ENCODE data around the gene PDXP.

Gene PDXP

DNA sequence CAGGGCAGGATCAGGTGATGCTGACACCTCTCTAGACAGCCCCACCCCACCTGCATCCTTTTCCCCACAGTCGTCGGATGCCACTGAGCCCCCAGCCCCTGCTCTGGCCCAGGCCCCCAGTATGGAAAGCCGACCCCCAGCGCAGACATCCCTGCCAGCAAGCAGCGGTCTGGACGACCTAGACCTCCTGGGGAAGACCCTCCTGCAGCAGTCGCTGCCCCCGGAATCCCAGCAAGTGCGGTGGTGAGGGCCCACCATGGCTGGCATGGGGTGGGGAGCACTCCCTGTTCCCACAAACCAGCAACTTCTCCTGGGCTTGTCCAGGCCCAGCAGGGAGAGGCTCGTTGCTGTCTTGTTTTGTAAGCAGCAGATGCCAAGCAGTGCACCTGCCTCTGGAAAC, 28.6 kb upstream of the PDXP start:
- no peak overlapping the region for H3K4me3 ChIP-seq (ENCODE audit: low read depth, low read length)
- H3K9me3 ChIP-seq (ENCODE audit: severe bottlenecking) = no peaks in the 10 kb centered on the region
- H3K36me3 ChIP-seq = peaks cover 5% of the 10 kb centered on the region
- TF ChIP-seq, protein P1, sequence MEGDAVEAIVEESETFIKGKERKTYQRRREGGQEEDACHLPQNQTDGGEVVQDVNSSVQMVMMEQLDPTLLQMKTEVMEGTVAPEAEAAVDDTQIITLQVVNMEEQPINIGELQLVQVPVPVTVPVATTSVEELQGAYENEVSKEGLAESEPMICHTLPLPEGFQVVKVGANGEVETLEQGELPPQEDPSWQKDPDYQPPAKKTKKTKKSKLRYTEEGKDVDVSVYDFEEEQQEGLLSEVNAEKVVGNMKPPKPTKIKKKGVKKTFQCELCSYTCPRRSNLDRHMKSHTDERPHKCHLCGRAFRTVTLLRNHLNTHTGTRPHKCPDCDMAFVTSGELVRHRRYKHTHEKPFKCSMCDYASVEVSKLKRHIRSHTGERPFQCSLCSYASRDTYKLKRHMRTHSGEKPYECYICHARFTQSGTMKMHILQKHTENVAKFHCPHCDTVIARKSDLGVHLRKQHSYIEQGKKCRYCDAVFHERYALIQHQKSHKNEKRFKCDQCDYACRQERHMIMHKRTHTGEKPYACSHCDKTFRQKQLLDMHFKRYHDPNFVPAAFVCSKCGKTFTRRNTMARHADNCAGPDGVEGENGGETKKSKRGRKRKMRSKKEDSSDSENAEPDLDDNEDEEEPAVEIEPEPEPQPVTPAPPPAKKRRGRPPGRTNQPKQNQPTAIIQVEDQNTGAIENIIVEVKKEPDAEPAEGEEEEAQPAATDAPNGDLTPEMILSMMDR (IDR thresholded peaks at IDR 0.05; ENCODE audit: low read depth, low read length) = no peak
- DNase-seq = no peak
- H3K27me3 ChIP-seq (ENCODE audit: insufficient read depth, low read depth, severe bottlenecking) = no peaks in the 10 kb centered on the region
- H3K27ac ChIP-seq = no peak overlapping the region

DNA sequence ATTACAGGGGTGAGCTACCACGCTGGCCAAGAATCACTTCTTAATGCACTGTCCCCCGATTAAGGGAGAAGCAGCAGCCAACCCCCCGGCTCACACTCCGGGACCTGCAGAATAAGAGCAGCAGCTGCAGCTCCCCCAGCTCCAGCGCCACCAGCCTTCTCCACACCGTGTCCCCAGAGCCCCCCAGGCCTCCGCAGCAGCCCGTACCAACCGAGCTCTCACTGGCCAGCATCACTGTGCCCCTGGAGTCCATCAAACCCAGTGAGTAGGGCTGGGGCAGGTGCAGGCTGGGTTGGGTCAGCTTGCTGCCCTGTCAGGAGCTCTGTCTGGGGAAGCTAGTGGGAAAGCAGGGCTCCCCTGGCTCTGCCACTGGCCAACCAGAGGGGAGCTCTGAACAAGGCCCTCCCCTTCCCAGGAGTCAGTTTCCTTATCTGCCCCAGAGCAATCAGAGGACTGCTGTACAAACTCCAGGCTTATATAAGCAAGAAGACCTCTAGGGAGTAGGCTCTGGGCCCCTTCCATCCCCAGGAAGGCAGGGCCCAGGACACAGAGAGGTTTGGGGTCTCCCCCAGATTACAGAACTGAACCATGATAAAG, 27.6 kb upstream of the PDXP start:
- Histone ChIP-seq H3K9me3 (ENCODE audit: severe bottlenecking) (no peaks in the 10 kb centered on the region), H3K27me3 (ENCODE audit: insufficient read depth, low read depth, severe bottlenecking) (no peaks in the 10 kb centered on the region), H3K27ac (no peak overlapping the region), H3K4me3 (ENCODE audit: low read depth, low read length) (no peak overlapping the region), H3K36me3 (peaks cover 3% of the 10 kb centered on the region; the same call in 1 of the 2 replicates)
- TF ChIP-seq, protein P1 (IDR thresholded peaks at IDR 0.05; ENCODE audit: low read depth, low read length) = no peak
- DNase-seq = no peak

DNA sequence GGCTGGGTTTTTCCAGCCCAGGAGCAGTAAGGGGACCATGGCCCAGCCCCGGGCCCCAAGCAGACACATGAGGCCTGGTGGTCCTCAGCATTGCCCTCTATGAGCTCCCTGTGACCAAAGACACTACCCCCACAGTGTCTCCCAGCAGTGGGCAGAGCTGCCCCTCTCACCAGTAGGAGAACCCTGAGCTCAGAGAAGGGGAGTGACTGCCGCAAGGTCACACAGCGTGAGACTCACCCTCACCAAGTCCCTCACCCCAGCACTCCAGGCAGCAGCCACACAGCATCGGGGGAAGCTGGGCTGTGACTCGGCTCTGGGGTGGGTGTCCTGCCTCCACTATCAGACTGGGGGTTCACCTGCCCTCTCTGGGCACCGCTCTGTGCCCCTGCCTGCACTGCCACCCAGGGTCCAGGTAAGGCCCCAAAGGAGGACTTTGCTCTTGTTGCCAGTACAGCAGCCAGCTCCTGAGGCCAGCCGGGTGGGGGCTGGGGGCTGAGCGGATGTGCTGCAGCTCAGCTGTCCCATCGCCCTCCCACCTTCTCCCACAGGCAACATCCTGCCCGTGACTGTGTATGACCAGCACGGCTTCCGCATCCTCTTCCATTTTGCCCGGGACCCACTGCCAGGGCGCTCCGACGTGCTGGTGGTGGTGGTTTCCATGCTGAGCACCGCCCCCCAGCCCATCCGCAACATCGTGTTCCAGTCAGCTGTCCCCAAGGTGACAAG, 26.9 kb upstream of the PDXP start:
- H3K27ac ChIP-seq = no peak overlapping the region
- DNase-seq = no peak
- TF ChIP-seq, protein P1 (IDR thresholded peaks at IDR 0.05; ENCODE audit: low read depth, low read length) = no peak
- H3K9me3 ChIP-seq (ENCODE audit: severe bottlenecking) = no peaks in the 10 kb centered on the region
- H3K36me3 ChIP-seq = no peaks in the 10 kb centered on the region; the same call in 1 of the 2 replicates
- no peak overlapping the region for H3K4me3 ChIP-seq (ENCODE audit: low read depth, low read length)
- no peaks in the 10 kb centered on the region for H3K27me3 ChIP-seq (ENCODE audit: insufficient read depth, low read depth, severe bottlenecking)

DNA sequence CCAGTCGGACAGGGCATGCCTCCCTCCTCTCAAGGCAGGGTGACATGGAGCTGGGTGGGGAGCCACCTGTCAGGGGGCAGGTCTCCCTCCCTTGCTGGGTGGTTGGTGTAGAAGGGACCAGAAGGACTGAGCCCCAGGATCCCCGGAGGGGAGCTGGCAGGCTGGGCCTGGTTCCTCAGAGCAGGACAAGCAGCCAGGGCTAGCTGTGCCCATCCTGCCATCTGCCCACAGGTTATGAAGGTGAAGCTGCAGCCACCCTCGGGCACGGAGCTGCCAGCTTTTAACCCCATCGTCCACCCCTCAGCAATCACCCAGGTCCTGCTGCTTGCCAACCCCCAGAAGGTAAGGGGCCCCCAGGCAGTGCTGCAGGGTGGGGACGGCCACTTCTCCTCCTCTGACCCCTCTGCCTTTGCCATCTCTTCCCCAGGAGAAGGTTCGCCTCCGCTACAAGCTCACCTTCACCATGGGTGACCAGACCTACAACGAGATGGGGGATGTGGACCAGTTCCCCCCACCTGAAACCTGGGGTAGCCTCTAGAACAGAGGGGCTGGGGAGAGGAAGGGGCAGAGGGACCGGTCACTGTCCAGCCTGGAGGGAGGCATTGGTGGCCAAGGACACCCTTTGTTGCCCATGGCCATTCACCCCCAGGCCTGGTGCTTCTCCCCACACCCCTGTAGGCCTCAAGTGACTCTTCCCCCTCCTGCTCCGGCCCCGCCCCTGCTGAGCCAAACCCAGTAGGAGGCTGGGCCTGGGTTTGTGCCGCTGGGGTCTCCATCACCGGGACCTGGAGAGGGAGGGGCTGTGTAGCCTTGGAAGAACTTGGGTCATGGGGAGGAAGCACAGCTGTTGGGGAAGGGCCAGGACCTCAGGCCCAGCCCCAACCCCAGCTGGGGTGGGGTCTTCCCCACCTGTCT, 26.1 kb upstream of the PDXP start:
- no peak for DNase-seq
- H3K4me3 ChIP-seq (ENCODE audit: low read depth, low read length) = no peak overlapping the region
- H3K27ac ChIP-seq = peak overlapping the region; percentile 71; the same call in 1 of the 2 replicates
- no peaks in the 10 kb centered on the region for H3K9me3 ChIP-seq (ENCODE audit: severe bottlenecking)
- H3K36me3 ChIP-seq = no peaks in the 10 kb centered on the region; the same call in 1 of the 2 replicates
- H3K27me3 ChIP-seq (ENCODE audit: insufficient read depth, low read depth, severe bottlenecking) = no peaks in the 10 kb centered on the region
- TF ChIP-seq, protein P1 (IDR thresholded peaks at IDR 0.05; ENCODE audit: low read depth, low read length) = no peak

DNA sequence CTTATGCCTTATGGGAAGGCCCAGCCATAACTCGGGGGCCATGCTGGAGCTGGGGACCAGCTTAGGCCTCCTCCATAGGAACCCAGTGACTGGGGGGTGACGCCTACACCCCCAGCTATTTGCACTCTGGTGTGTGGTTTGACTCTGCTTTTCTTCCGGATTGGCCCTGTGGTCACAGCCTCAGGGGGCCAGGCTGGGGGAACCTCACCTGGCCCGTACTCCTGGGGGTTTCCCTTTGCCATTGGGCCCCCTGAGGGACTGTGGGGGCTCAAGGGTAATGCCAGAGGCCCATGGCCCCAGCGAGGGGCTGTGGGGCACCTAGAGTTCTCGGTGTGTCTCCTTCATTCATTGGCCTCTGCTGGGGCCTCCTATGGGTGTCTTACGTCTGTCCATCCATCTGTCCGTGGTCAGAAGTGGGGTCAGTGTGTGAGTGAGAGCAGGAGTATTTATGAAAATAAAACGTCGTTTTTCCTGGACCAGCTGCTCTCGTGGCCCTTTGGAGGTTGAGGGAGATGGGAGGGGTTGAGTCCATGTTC, 25.4 kb upstream of the PDXP start:
- Histone ChIP-seq H3K27me3 (ENCODE audit: insufficient read depth, low read depth, severe bottlenecking) (no peaks in the 10 kb centered on the region), H3K36me3 (no peaks in the 10 kb centered on the region; the same call in 1 of the 2 replicates), H3K9me3 (ENCODE audit: severe bottlenecking) (no peaks in the 10 kb centered on the region), H3K4me3 (ENCODE audit: low read depth, low read length) (no peak overlapping the region), H3K27ac (peak overlapping the region; percentile 71)
- TF ChIP-seq, protein P1 (IDR thresholded peaks at IDR 0.05; ENCODE audit: low read depth, low read length) = no peak
- DNase-seq = no peak
